ENCODE data around the gene OLA1. TPM values are rescaled to one million over a fixed set of nuclear protein-coding genes. Genes with fewer than 3 reads are reported as not detected.

The OLA1 gene
- total RNA-seq, 1 donor from 2014 or later, result 323 TPM

DNA sequence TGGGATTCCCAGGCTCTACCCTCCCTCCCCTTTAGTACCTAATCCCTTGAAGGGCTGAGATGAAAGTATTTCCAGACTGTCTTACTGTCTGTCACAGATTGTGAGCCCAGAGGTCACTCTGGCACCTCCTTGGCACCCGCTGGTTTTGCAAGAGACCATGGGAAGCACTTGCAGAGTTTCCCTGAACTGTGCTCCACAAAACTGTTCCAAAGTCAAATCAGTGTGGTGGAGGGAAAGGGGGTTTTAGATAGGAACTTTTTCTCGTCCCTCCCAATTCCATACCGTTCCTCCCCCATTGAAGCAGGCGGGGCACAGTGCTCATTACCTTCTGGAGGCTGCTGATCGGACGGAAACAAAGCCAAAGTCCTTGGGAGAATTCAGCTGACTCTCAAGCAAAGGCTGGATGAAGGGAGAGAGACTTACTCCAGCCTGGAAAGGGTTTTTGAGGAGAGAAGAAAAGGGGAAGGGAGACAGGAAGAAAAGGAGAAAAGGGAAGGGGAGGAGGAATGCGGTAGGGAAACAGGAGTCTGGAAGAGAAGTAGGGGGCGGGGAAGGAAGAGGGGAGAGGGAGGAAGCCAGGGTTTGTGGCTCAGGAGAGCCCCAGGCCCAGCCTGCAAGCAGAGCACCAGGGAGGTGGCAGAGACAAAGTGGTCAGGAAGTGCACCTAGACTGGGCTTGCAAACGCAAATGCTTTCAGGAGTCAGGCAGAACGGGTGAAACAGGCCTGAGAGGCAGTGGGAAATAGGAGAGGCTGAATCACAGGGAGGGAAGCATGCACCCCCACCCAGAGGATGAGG is 194.8 kb downstream of the OLA1 start:
- H3K9me3 ChIP-seq (ENCODE audit: low read depth), result no peaks in the 10 kb centered on the region
- H3K4me2 ChIP-seq, result peak overlapping the region; percentile 72
- H2AFZ ChIP-seq (replicated peaks), result peak overlapping the region; percentile 96
- Mint-ChIP-seq H3K9me3 (peaks cover 6% of the 10 kb centered on the region), H3K36me3 (peaks cover 2% of the 10 kb centered on the region), H3K27me3 (ENCODE audit: insufficient read depth, low read depth) (peaks cover 10% of the 10 kb centered on the region), H3K27ac (peak overlapping the region; percentile 54), H3K4me3 (peak overlapping the region; percentile 68), H3K4me1 (peaks cover 40% of the 10 kb centered on the region)
- H3K9ac ChIP-seq, result no peak overlapping the region
- H3K4me3 ChIP-seq, result peak overlapping the region; percentile 25
- no peaks in the 10 kb centered on the region for H3K36me3 ChIP-seq
- no peaks in the 10 kb centered on the region for H3K79me2 ChIP-seq (ENCODE audit: low read depth)
- H3K27me3 ChIP-seq, result no peaks in the 10 kb centered on the region
- peaks cover 45% of the 10 kb centered on the region for H3F3A ChIP-seq (ENCODE audit: low read depth)
- H3K4me1 ChIP-seq, result peaks cover 35% of the 10 kb centered on the region
- H4K20me1 ChIP-seq (ENCODE audit: low read depth), result no peaks in the 10 kb centered on the region
- TF ChIP-seq EZH2phosphoT487 (IDR thresholded peaks at IDR 0.05), result no peak
- no peak for TF ChIP-seq EZH2 (IDR thresholded peaks at IDR 0.05)
- TF ChIP-seq, protein P1, sequence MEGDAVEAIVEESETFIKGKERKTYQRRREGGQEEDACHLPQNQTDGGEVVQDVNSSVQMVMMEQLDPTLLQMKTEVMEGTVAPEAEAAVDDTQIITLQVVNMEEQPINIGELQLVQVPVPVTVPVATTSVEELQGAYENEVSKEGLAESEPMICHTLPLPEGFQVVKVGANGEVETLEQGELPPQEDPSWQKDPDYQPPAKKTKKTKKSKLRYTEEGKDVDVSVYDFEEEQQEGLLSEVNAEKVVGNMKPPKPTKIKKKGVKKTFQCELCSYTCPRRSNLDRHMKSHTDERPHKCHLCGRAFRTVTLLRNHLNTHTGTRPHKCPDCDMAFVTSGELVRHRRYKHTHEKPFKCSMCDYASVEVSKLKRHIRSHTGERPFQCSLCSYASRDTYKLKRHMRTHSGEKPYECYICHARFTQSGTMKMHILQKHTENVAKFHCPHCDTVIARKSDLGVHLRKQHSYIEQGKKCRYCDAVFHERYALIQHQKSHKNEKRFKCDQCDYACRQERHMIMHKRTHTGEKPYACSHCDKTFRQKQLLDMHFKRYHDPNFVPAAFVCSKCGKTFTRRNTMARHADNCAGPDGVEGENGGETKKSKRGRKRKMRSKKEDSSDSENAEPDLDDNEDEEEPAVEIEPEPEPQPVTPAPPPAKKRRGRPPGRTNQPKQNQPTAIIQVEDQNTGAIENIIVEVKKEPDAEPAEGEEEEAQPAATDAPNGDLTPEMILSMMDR (IDR thresholded peaks at IDR 0.05), result no peak
- peak overlapping the region; percentile 64 for H3K27ac ChIP-seq
- peak; percentile 50 for DNase-seq (ENCODE audit: low spot score)

DNA sequence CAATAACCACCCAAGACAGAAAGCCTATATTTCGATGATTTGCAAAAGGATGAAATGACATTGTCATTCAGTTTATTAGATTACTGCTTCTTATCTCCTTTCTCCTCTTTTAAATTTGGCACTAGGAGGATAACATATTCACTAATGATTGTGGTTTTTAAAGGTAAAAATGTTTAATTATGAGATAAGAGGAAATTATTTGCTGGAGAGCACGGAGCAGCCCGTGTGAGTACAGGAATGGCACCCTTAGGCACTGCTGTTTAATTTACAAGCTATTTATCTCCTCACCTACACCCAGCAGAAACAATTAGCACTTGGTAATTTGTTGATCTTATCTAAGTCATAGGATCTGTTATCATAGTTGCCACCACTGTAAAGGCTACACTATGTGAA is 195.8 kb downstream of the OLA1 start:
- Mint-ChIP-seq H3K4me1 (peaks cover 40% of the 10 kb centered on the region), H3K9me3 (peaks cover 2% of the 10 kb centered on the region), H3K4me3 (no peak overlapping the region), H3K27me3 (ENCODE audit: insufficient read depth, low read depth) (peaks cover 10% of the 10 kb centered on the region), H3K36me3 (no peaks in the 10 kb centered on the region), H3K27ac (no peak overlapping the region)
- H3K27ac ChIP-seq, result no peak overlapping the region
- H3K27me3 ChIP-seq, result no peaks in the 10 kb centered on the region
- peaks cover 45% of the 10 kb centered on the region for H3F3A ChIP-seq (ENCODE audit: low read depth)
- no peaks in the 10 kb centered on the region for H3K9me3 ChIP-seq (ENCODE audit: low read depth)
- no peaks in the 10 kb centered on the region for H3K79me2 ChIP-seq (ENCODE audit: low read depth)
- TF ChIP-seq, protein P1 (IDR thresholded peaks at IDR 0.05), result no peak
- TF ChIP-seq EZH2 (IDR thresholded peaks at IDR 0.05) (no peak), EZH2phosphoT487 (IDR thresholded peaks at IDR 0.05) (no peak)
- H3K4me3 ChIP-seq, result no peak overlapping the region
- H4K20me1 ChIP-seq (ENCODE audit: low read depth), result no peaks in the 10 kb centered on the region
- H3K4me1 ChIP-seq, result peaks cover 38% of the 10 kb centered on the region
- H3K9ac ChIP-seq, result no peak overlapping the region
- H2AFZ ChIP-seq (replicated peaks), result no peak overlapping the region
- DNase-seq (ENCODE audit: low spot score), result no peak
- no peaks in the 10 kb centered on the region for H3K36me3 ChIP-seq
- H3K4me2 ChIP-seq, result no peak overlapping the region

DNA sequence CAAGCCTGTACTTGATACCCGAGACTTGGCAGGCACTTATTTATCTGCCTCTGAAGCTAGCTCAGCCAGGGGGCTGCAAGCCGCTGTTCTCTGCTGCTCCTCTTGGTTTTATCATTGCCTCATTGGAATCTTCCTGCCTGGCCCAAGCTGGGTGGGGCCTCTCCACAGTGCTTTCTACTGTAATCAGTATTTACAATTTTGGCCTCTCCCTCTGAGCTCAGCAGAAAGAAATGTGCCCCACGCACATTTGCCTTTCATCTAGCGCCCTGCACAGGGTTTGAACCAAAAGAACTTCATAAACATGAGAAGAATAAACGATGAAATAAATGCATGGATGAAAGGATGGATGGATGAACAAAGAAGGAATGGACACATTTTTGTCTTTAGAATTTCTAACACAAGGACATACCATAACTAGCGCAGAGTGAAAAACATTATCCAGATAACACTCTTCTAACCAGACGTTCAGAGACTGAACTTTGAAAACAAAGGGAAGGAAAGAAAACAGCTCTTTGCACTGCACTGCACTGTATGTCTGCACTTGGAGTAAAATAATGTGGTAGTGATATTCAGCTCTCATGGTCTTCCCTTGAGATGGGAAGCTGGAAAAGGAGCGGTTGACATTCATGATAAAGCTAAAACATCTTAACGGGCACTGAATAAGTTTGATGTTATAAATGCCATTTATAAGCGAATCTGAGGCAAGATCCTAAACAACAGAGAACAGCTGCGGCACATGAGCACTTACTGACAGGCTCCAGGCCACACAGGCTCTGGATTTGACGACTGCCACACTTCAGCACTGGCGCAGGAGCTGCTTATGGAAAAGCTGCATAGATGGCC is 196.4 kb downstream of the OLA1 start:
- H3K36me3 Mint-ChIP-seq, result no peaks in the 10 kb centered on the region
- H4K20me1 ChIP-seq (ENCODE audit: low read depth), result no peaks in the 10 kb centered on the region
- no peaks in the 10 kb centered on the region for H3K9me3 ChIP-seq (ENCODE audit: low read depth)
- peak; percentile 46 for DNase-seq (ENCODE audit: low spot score)
- H3K36me3 ChIP-seq, result no peaks in the 10 kb centered on the region
- H3K4me3 Mint-ChIP-seq, result no peak overlapping the region
- H3K27ac ChIP-seq, result no peak overlapping the region
- no peak overlapping the region for H2AFZ ChIP-seq (replicated peaks)
- H3K27me3 Mint-ChIP-seq (ENCODE audit: insufficient read depth, low read depth), result peaks cover 10% of the 10 kb centered on the region
- H3K4me2 ChIP-seq, result peak overlapping the region; percentile 10
- H3K79me2 ChIP-seq (ENCODE audit: low read depth), result no peaks in the 10 kb centered on the region
- TF ChIP-seq EZH2phosphoT487 (IDR thresholded peaks at IDR 0.05) (no peak), EZH2 (IDR thresholded peaks at IDR 0.05) (no peak)
- TF ChIP-seq, protein P1 (IDR thresholded peaks at IDR 0.05), result no peak
- H3K4me1 ChIP-seq, result peaks cover 43% of the 10 kb centered on the region
- H3K4me1 Mint-ChIP-seq, result peaks cover 44% of the 10 kb centered on the region
- no peaks in the 10 kb centered on the region for H3K27me3 ChIP-seq
- no peak overlapping the region for H3K9ac ChIP-seq
- peak overlapping the region; percentile 64 for H3K27ac Mint-ChIP-seq
- H3K9me3 Mint-ChIP-seq, result peaks cover 2% of the 10 kb centered on the region
- peaks cover 45% of the 10 kb centered on the region for H3F3A ChIP-seq (ENCODE audit: low read depth)
- no peak overlapping the region for H3K4me3 ChIP-seq

Measured in neural progenitor cell (in vitro differentiated cells).